HepG2 (cell line): ENCODE results near the gene CSNK1D. TPM values are rescaled to one million over a fixed set of nuclear protein-coding genes. Genes with fewer than 3 reads are reported as not detected.

Experiments used
- ATF5 ChIP-seq: sonication (generic); formaldehyde crosslinking; IDR thresholded peaks from 2 replicates; pipeline ENCODE4 v1.4.0; 2020; ENCODE audit warnings: mild to moderate bottlenecking, low read depth, missing genetic modification reagents
- BATF2 ChIP-seq: sonication (generic); formaldehyde crosslinking; IDR thresholded peaks from 2 replicates; pipeline ENCODE4 v1.8.0; 2022; ENCODE audit warnings: mild to moderate bottlenecking, missing genetic modification reagents, moderate library complexity
- EHMT2 ChIP-seq: fragments of 200-600 bp; sonication (generic); IDR thresholded peaks from 2 replicates; pipeline ENCODE4 v1.7.0; 2017; ENCODE audit warnings: antibody characterized with exemption, low read depth, low read length, borderline replicate concordance
- JUND ChIP-seq: sonication (generic); formaldehyde crosslinking; IDR thresholded peaks from 2 replicates; pipeline ENCODE4 v1.8.0; 2022; ENCODE audit warnings: mild to moderate bottlenecking, missing genetic modification reagents
- KDM5B ChIP-seq: sonication (generic); formaldehyde crosslinking; IDR thresholded peaks from 2 replicates; pipeline ENCODE4 v1.4.0; 2020; ENCODE audit warnings: missing genetic modification reagents, mild to moderate bottlenecking, borderline replicate concordance
- KMT2A ChIP-seq: sonication (generic); formaldehyde crosslinking; IDR thresholded peaks from 2 replicates; pipeline ENCODE4 v1.4.0; 2020; ENCODE audit warnings: missing genetic modification reagents
- KMT2B ChIP-seq: IDR thresholded peaks from 2 replicates; pipeline ENCODE4 v1.6.1; 2016; ENCODE audit warnings: missing genetic modification reagents, missing compliant biosample characterization
- MED13 ChIP-seq: sonication (generic); formaldehyde crosslinking; IDR thresholded peaks from 2 replicates; pipeline ENCODE4 v1.5.0; 2020; ENCODE audit warnings: missing genetic modification reagents
- MTA3 ChIP-seq: sonication (generic); formaldehyde crosslinking; IDR thresholded peaks from 2 replicates; pipeline ENCODE4 v1.4.0; 2020; ENCODE audit warnings: missing genetic modification reagents
- MTERF4 ChIP-seq: sonication (generic); formaldehyde crosslinking; IDR thresholded peaks from 2 replicates; pipeline ENCODE4 v1.8.0; 2023; ENCODE audit warnings: mild to moderate bottlenecking, missing genetic modification reagents
- POLR2A ChIP-seq, 2 experiments: IDR thresholded peaks; 2 replicates each; pipeline ENCODE4 v1.6.1; 2011; ENCODE audit warnings: low read depth in 2 of 2, low read length in 2 of 2, mild to moderate bottlenecking in 1 of 2, moderate library complexity in 1 of 2; ENCODE audit not compliant: insufficient read depth in 1 of 2
- RNF219 ChIP-seq: sonication (generic); formaldehyde crosslinking; IDR thresholded peaks from 2 replicates; pipeline ENCODE4 v1.5.0; 2020; ENCODE audit warnings: mild to moderate bottlenecking, missing genetic modification reagents
- SNAPC4 ChIP-seq: sonication (generic); formaldehyde crosslinking; IDR thresholded peaks from 2 replicates; pipeline ENCODE4 v1.4.0; 2020; ENCODE audit warnings: mild to moderate bottlenecking, missing genetic modification reagents
- TAF15 ChIP-seq: fragments of 200-400 bp; formaldehyde crosslinking; IDR thresholded peaks from one replicate; pipeline ENCODE4 v1.6.1; 2018; ENCODE audit warnings: mild to moderate bottlenecking, low read depth, low read length; ENCODE audit not compliant: poor library complexity, severe bottlenecking
- THAP11 ChIP-seq: IDR thresholded peaks from 2 replicates; pipeline ENCODE4 v1.6.1; 2016; ENCODE audit warnings: missing biosample characterization, missing genetic modification reagents
- ZMAT3 ChIP-seq: sonication (generic); formaldehyde crosslinking; conservative IDR thresholded peaks from 2 replicates; pipeline ENCODE4 v1.7.0; 2021; ENCODE audit warnings: missing genetic modification reagents
- ZNF224 ChIP-seq: sonication (generic); formaldehyde crosslinking; IDR thresholded peaks from 2 replicates; pipeline ENCODE4 v1.5.0; 2020; ENCODE audit warnings: mild to moderate bottlenecking, missing genetic modification reagents
- ZNF501 ChIP-seq: sonication (generic); formaldehyde crosslinking; IDR thresholded peaks from 2 replicates; pipeline ENCODE4 v1.5.1; 2020; ENCODE audit warnings: mild to moderate bottlenecking, moderate library complexity, missing genetic modification reagents
- ZNF503 ChIP-seq: sonication (generic); formaldehyde crosslinking; IDR thresholded peaks from 2 replicates; pipeline ENCODE4 v1.4.0; 2020; ENCODE audit warnings: missing genetic modification reagents
- ZNF709 ChIP-seq: sonication (generic); formaldehyde crosslinking; IDR thresholded peaks from 2 replicates; pipeline ENCODE4 v1.5.0; 2020; ENCODE audit warnings: mild to moderate bottlenecking, missing genetic modification reagents
- polyA plus RNA-seq, 8 experiments: library from polyadenylated mRNA; depleted of rRNA in 3 of 8; stranded (reverse) in 7 of 8; unstranded in 1 of 8; fragments of >200 nt; fragmentation: Illumina TruSeq in 4 of 8; extraction: Trizol in 4 of 8; gene quantifications; 2 replicates each; pipeline versions ENCODE4 v1.2.1 to v1.2.3, GENCODE V29; 2011 to 2016; ENCODE audit warnings: low read depth in 4 of 8, missing spikeins in 1 of 8, mixed read lengths in 1 of 8; ENCODE audit not compliant: insufficient read depth in 1 of 8
- total RNA-seq, 5 experiments: library from RNA; depleted of rRNA; stranded (reverse); fragments of >200 nt; fragmentation: Illumina TruSeq; extraction: Trizol; gene quantifications; 2 replicates each; pipeline ENCODE4 v1.2.3, GENCODE V29; 2016; ENCODE audit warnings: low read depth in 1 of 5

The CSNK1D gene
- total and polyA plus RNA-seq, 2 of the 13 experiments (the other 11 are each of a cell fraction or from before 2014, with no cell fraction given), result 31.5 to 128 TPM

- TF ChIP-seq SNAPC4 (CRISPR knock-in tag) (no peak), MED13 (CRISPR knock-in tag) (peak; percentile 72), ZNF503 (CRISPR knock-in tag) (no peak), KMT2A (no peak), MTA3 (CRISPR knock-in tag) (no peak), JUND (CRISPR knock-in tag) (no peak), THAP11 (CRISPR knock-in tag) (no peak), KMT2B (CRISPR knock-in tag) (no peak), ATF5 (CRISPR knock-in tag) (peak; percentile 82; the same call in 1 of the 2 replicates), POLR2A (IDR thresholded peaks at IDR 0.05; ENCODE audit: insufficient read depth in 1 of 2, low read depth in 2 of 2, low read length in 2 of 2) (no peak), EHMT2 (no peak), ZMAT3 (CRISPR knock-in tag) (no peak), KDM5B (CRISPR knock-in tag) (no peak), TAF15 (no peak), ZNF224 (CRISPR knock-in tag) (no peak), MTERF4 (CRISPR knock-in tag) (no peak; the same call in 1 of the 2 replicates), BATF2 (CRISPR knock-in tag) (no peak), RNF219 (CRISPR knock-in tag) (no peak), ZNF501 (no peak; the same call in 1 of the 2 replicates), ZNF709 (no peak)
Observed at GRCh38 chr17:82217120-82217529, 56.4 kb downstream of the CSNK1D start (continued).
